CD4-positive, alpha-beta T cell (primary cell): ENCODE measurements around the gene AGAP1. TPM values are rescaled to one million over a fixed set of nuclear protein-coding genes. Genes with fewer than 3 reads are reported as not detected.

ENCODE experiments used
- ATAC-seq: fragments of 200-7000 bp; cut with Tn5 transposase; one replicate; pipeline ENCODE4 v1.10.0; 2022; ENCODE audit warnings: mild to moderate bottlenecking; ENCODE audit not compliant: poor library complexity
- CTCF ChIA-PET: fragments of 350-600 bp; sonication (Branson Sonifier 250); formaldehyde crosslinking; loops from one replicate; lab custom pipeline; 2021; ENCODE audit warnings: antibody characterized with exemption, inconsistent platforms; lab: Charles Lee
- POLR2A ChIA-PET: fragments of 350-600 bp; sonication (Branson Sonifier 250); formaldehyde crosslinking; loops from one replicate; lab custom pipeline; 2021; ENCODE audit warnings: antibody characterized with exemption, inconsistent platforms; lab: Charles Lee
- DNase-seq, 14 experiments: peaks; one replicate each; pipeline ENCODE4 v3.0.0-alpha.2; 2013 to 2020; ENCODE audit warnings: mixed read lengths in 2 of 14
- H3K27ac ChIP-seq, 2 donors: one replicate each; pipeline versions ENCODE4 v1.5.1 to v1.7.0; 2013; ENCODE audit warnings: low read length in 2 of 2, low read depth in 1 of 2, mild to moderate bottlenecking in 1 of 2
- H3K27me3 ChIP-seq, 2 experiments: 1 replicate in 1 of 2; 2 replicates in 1 of 2; pipeline versions ENCODE4 v1.6.1 to v1.7.0; 2013; ENCODE audit warnings: low read length in 2 of 2, control low read depth in 1 of 2, mild to moderate bottlenecking in 1 of 2, moderate library complexity in 1 of 2; ENCODE audit not compliant: insufficient read depth in 2 of 2, control insufficient read depth in 1 of 2
- H3K36me3 ChIP-seq: one replicate; pipeline ENCODE4 v1.6.1; 2013; ENCODE audit warnings: low read length, control low read depth; ENCODE audit not compliant: insufficient read depth
- H3K4me1 ChIP-seq: one replicate; pipeline ENCODE4 v1.6.1; 2013; ENCODE audit warnings: low read length, control low read depth; ENCODE audit not compliant: insufficient read depth
- H3K4me3 ChIP-seq: one replicate; pipeline ENCODE4 v1.5.1; 2013; ENCODE audit warnings: mild to moderate bottlenecking, low read length, moderate library complexity
- H3K9me3 ChIP-seq, 2 experiments: 1 replicate in 1 of 2; 2 replicates in 1 of 2; pipeline versions ENCODE4 v1.6.1 to v1.7.0; 2013; ENCODE audit warnings: low read length in 2 of 2, mild to moderate bottlenecking in 2 of 2, control low read depth in 1 of 2, moderate library complexity in 1 of 2; ENCODE audit not compliant: control insufficient read depth in 1 of 2, insufficient read depth in 1 of 2
- H3K27ac Mint-ChIP-seq: one replicate; pipeline ENCODE4 v1.8.0; 2020; ENCODE audit warnings: mixed read lengths
- H3K27me3 Mint-ChIP-seq: one replicate; pipeline ENCODE4 v1.8.0; 2021; ENCODE audit warnings: mixed read lengths
- H3K36me3 Mint-ChIP-seq: one replicate; pipeline ENCODE4 v1.8.0; 2021; ENCODE audit warnings: low read depth, mixed read lengths
- H3K4me1 Mint-ChIP-seq: one replicate; pipeline ENCODE4 v1.8.0; 2021; ENCODE audit warnings: low read depth, mixed read lengths
- H3K4me3 Mint-ChIP-seq: one replicate; pipeline ENCODE4 v1.8.0; 2020; ENCODE audit warnings: mild to moderate bottlenecking, mixed read lengths
- H3K9me3 Mint-ChIP-seq: one replicate; pipeline ENCODE4 v1.8.0; 2020; ENCODE audit warnings: mixed read lengths
- CTCF ChIP-seq: fragments of 200-600 bp; IDR thresholded peaks from one replicate; pipeline ENCODE4 v1.8.0; 2022; ENCODE audit warnings: antibody characterized with exemption, mild to moderate bottlenecking
- intact Hi-C, 2 experiments: fragments of 100-400 bp; cut with DNase I in 1 of 2; cut with micrococcal nuclease in 1 of 2; formaldehyde crosslinking; loops; one replicate each; pipeline versions ENCODE4 v1.15.1 to v1.9.0; 2023 to 2025; cut with DNase I, micrococcal nuclease
- total RNA-seq, 174 experiments: library from RNA in 2 of 174; stranded (reverse) in 2 of 174; gene quantifications; one replicate each; pipeline ENCODE4 v1.2.3 and lab custom pipeline; 2021 to 2026

Gene AGAP1
- total RNA-seq, 2 experiments from 2014 or later = 2.6 to 3.1 TPM

GRCh38 chr2:235757212-235757611 lies 263.4 kb downstream of the AGAP1 start:
- no peak for TF ChIP-seq CTCF
- Mint-ChIP-seq H3K4me3 (no peak overlapping the region), H3K4me1 (no peaks in the 10 kb centered on the region), H3K9me3 (no peaks in the 10 kb centered on the region), H3K36me3 (no peaks in the 10 kb centered on the region), H3K27ac (no peak overlapping the region), H3K27me3 (peaks cover 11% of the 10 kb centered on the region)
- H3K9me3 ChIP-seq = no peaks in the 10 kb centered on the region
- no peak for DNase-seq
- POLR2A ChIA-PET = no interaction called here
- H3K36me3 ChIP-seq = no peaks in the 10 kb centered on the region
- ATAC-seq = no peak
- intact Hi-C loops = no loop called here
- CTCF ChIA-PET = no interaction called here
- H3K4me1 ChIP-seq = no peaks in the 10 kb centered on the region
- no peaks in the 10 kb centered on the region for H3K27me3 ChIP-seq
- no peak overlapping the region for H3K4me3 ChIP-seq
- no peak overlapping the region for H3K27ac ChIP-seq

GRCh38 chr2:235757640-235758039 lies 263.8 kb downstream of the AGAP1 start:
- H3K4me1 ChIP-seq = no peaks in the 10 kb centered on the region
- no peaks in the 10 kb centered on the region for H3K27me3 ChIP-seq
- H3K9me3 ChIP-seq = no peaks in the 10 kb centered on the region
- Mint-ChIP-seq H3K36me3 (no peaks in the 10 kb centered on the region), H3K27me3 (peaks cover 15% of the 10 kb centered on the region), H3K4me1 (no peaks in the 10 kb centered on the region), H3K9me3 (no peaks in the 10 kb centered on the region), H3K4me3 (no peak overlapping the region), H3K27ac (no peak overlapping the region)
- intact Hi-C loops = no loop called here
- ATAC-seq (no peak), DNase-seq (no peak)
- no peaks in the 10 kb centered on the region for H3K36me3 ChIP-seq
- POLR2A ChIA-PET = no interaction called here
- no peak for TF ChIP-seq CTCF
- no peak overlapping the region for H3K27ac ChIP-seq
- no peak overlapping the region for H3K4me3 ChIP-seq
- CTCF ChIA-PET = no interaction called here

GRCh38 chr2:235762832-235763598 lies 269.2 kb downstream of the AGAP1 start:
- no peak for TF ChIP-seq CTCF
- Histone ChIP-seq H3K36me3 (no peaks in the 10 kb centered on the region), H3K4me1 (no peaks in the 10 kb centered on the region), H3K9me3 (no peaks in the 10 kb centered on the region), H3K4me3 (no peak overlapping the region), H3K27me3 (no peaks in the 10 kb centered on the region), H3K27ac (no peak overlapping the region)
- H3K27me3 Mint-ChIP-seq = peaks cover 24% of the 10 kb centered on the region
- H3K4me3 Mint-ChIP-seq = no peak overlapping the region
- ChIA-PET CTCF (no interaction called here), POLR2A (no interaction called here)
- H3K9me3 Mint-ChIP-seq = no peaks in the 10 kb centered on the region
- no peak for ATAC-seq
- intact Hi-C loops = no loop called here
- no peak overlapping the region for H3K27ac Mint-ChIP-seq
- H3K36me3 Mint-ChIP-seq = no peaks in the 10 kb centered on the region
- peaks cover 4% of the 10 kb centered on the region for H3K4me1 Mint-ChIP-seq
- DNase-seq = no peak
